ENCODE data around the gene ANKRD34A. TPM values are rescaled to one million over a fixed set of nuclear protein-coding genes. Genes with fewer than 3 reads are reported as not detected.

Gene ANKRD34A
- total RNA-seq, 2 experiments from 2014 or later, result 0.42 to 0.47 TPM

- Histone ChIP-seq H3K27ac (ENCODE audit: low read depth in 1 of 2, low read length in 2 of 2) (peak overlapping the region; percentile 25 to 63), H3K36me3 (ENCODE audit: insufficient read depth, low read length) (no peaks in the 10 kb centered on the region), H3K9me3 (ENCODE audit: control insufficient read depth in 1 of 2, insufficient read depth in 1 of 2, low read length in 2 of 2) (no peaks in the 10 kb centered on the region), H3K27me3 (ENCODE audit: control insufficient read depth in 1 of 2, insufficient read depth in 2 of 2, low read length in 2 of 2) (no peaks in the 10 kb centered on the region), H3K4me3 (ENCODE audit: low read length) (peak overlapping the region; percentile 72), H3K4me1 (ENCODE audit: insufficient read depth, low read length) (peaks cover 65% of the 10 kb centered on the region)
- H3K27me3 Mint-ChIP-seq, result no peaks in the 10 kb centered on the region
- POLR2A ChIA-PET, result interaction anchor here (0.7 to 8.8 kb wide), 5 partner anchors 19 to 43 kb away, joined by 3 to 213 read pairs (median 4); partner anchors contain the start of genes PEX11B and RBM8A
- H3K36me3 Mint-ChIP-seq (ENCODE audit: low read depth), result peaks cover 14% of the 10 kb centered on the region
- peak overlapping the region; percentile 87 for H3K27ac Mint-ChIP-seq
- ATAC-seq (ENCODE audit: poor library complexity) (no peak), DNase-seq (peak in 11 of 14 experiments; percentile 30 to 71 (median 51))
- CTCF ChIA-PET, result interaction anchor here (1.1 kb wide), 1 partner anchor 34 kb away, joined by 7 read pairs; the partner anchor contains the start of gene RBM8A
- peak overlapping the region; percentile 95 for H3K4me3 Mint-ChIP-seq
- peaks cover 77% of the 10 kb centered on the region for H3K4me1 Mint-ChIP-seq (ENCODE audit: low read depth)
- TF ChIP-seq CTCF (IDR thresholded peaks at IDR 0.05), result no peak
- intact Hi-C loops (cut with DNase I, micrococcal nuclease), result loop anchor here in 1 of 2 experiments (5.0 kb wide), 1 partner anchor 37 kb away; the partner anchor contains the start of gene TXNIP
- no peaks in the 10 kb centered on the region for H3K9me3 Mint-ChIP-seq
These were observed 3.8 kb downstream of the ANKRD34A start for GRCh38 chr1:145960468-145961108.

GRCh38 chr1:145959957-145960467, 4.4 kb downstream of the ANKRD34A start:
- Mint-ChIP-seq H3K9me3 (no peaks in the 10 kb centered on the region), H3K27ac (peak overlapping the region; percentile 87), H3K4me3 (peak overlapping the region; percentile 96), H3K4me1 (ENCODE audit: low read depth) (peaks cover 77% of the 10 kb centered on the region), H3K36me3 (ENCODE audit: low read depth) (peaks cover 18% of the 10 kb centered on the region), H3K27me3 (no peaks in the 10 kb centered on the region)
- Histone ChIP-seq H3K27me3 (ENCODE audit: control insufficient read depth in 1 of 2, insufficient read depth in 2 of 2, low read length in 2 of 2) (no peaks in the 10 kb centered on the region), H3K9me3 (ENCODE audit: control insufficient read depth in 1 of 2, insufficient read depth in 1 of 2, low read length in 2 of 2) (no peaks in the 10 kb centered on the region), H3K4me1 (ENCODE audit: insufficient read depth, low read length) (peaks cover 69% of the 10 kb centered on the region), H3K36me3 (ENCODE audit: insufficient read depth, low read length) (no peaks in the 10 kb centered on the region), H3K4me3 (ENCODE audit: low read length) (peak overlapping the region; percentile 72), H3K27ac (ENCODE audit: low read depth in 1 of 2, low read length in 2 of 2) (peak overlapping the region; percentile 36 to 52)
- ChIA-PET POLR2A (interaction anchor here (0.7 to 8.8 kb wide), 7 partner anchors 19 to 42 kb away, joined by 3 to 213 read pairs (median 57); partner anchors contain the start of genes PEX11B, RBM8A and TXNIP), CTCF (interaction anchor here (1.1 to 2.1 kb wide), 2 partner anchors 16 to 33 kb away, joined by 7 to 11 read pairs; partner anchors contain the start of gene RBM8A)
- intact Hi-C loops (cut with DNase I, micrococcal nuclease), result loop anchor here (2.0 to 5.0 kb wide), 4 partner anchors 37 to 1582 kb away; partner anchors contain the start of genes PEX11B (in 2 of the 2), BCL9 (in 1 of the 2), PIAS3 (in 1 of the 2) and TXNIP (in 1 of the 2)
- ATAC-seq (ENCODE audit: poor library complexity), result no peak
- TF ChIP-seq CTCF (IDR thresholded peaks at IDR 0.05), result no peak
- peak in 1 of 14 experiments; percentile 20 for DNase-seq

GRCh38 chr1:145959333-145959732, 5.0 kb downstream of the ANKRD34A start:
- intact Hi-C loops (cut with DNase I, micrococcal nuclease), result loop anchor here (2.0 to 5.0 kb wide), 3 partner anchors 42 to 1583 kb away; partner anchors contain the start of genes PEX11B (in 2 of the 2), BCL9 (in 1 of the 2) and PIAS3 (in 1 of the 2)
- H3K36me3 ChIP-seq (ENCODE audit: insufficient read depth, low read length), result no peaks in the 10 kb centered on the region
- H3K9me3 ChIP-seq (ENCODE audit: control insufficient read depth in 1 of 2, insufficient read depth in 1 of 2, low read length in 2 of 2), result no peaks in the 10 kb centered on the region
- H3K27me3 Mint-ChIP-seq, result no peaks in the 10 kb centered on the region
- H3K4me3 ChIP-seq (ENCODE audit: low read length), result peak overlapping the region; percentile 6
- H3K27ac ChIP-seq (ENCODE audit: low read depth in 1 of 2, low read length in 2 of 2), result peak overlapping the region in 1 of 2 donors; percentile 11
- H3K4me1 ChIP-seq (ENCODE audit: insufficient read depth, low read length), result peaks cover 74% of the 10 kb centered on the region
- CTCF ChIA-PET, result interaction anchor here (2.1 kb wide), 1 partner anchor 17 kb away, joined by 11 read pairs; no protein-coding TSS in a partner anchor
- no peak for TF ChIP-seq CTCF (IDR thresholded peaks at IDR 0.05)
- ATAC-seq (ENCODE audit: poor library complexity), result no peak
- POLR2A ChIA-PET, result interaction anchor here (1.5 to 8.8 kb wide), 10 partner anchors 12 to 114 kb away, joined by 3 to 213 read pairs (median 38); partner anchors contain the start of genes NUDT17, PEX11B, PIAS3 and RBM8A
- H3K36me3 Mint-ChIP-seq (ENCODE audit: low read depth), result peaks cover 17% of the 10 kb centered on the region
- H3K27ac Mint-ChIP-seq, result peak overlapping the region; percentile 87
- H3K4me3 Mint-ChIP-seq, result peak overlapping the region; percentile 96
- peak in 1 of 14 experiments; percentile 30 for DNase-seq
- H3K4me1 Mint-ChIP-seq (ENCODE audit: low read depth), result peaks cover 79% of the 10 kb centered on the region
- no peaks in the 10 kb centered on the region for H3K9me3 Mint-ChIP-seq
- H3K27me3 ChIP-seq (ENCODE audit: control insufficient read depth in 1 of 2, insufficient read depth in 2 of 2, low read length in 2 of 2), result no peaks in the 10 kb centered on the region

Measured in CD4-positive, alpha-beta T cell (primary cell).